Tibial nerve (tissue), 3 donors: ENCODE results near the gene KIF1B.

Experiments
- CTCF ChIP-seq, 5 experiments: fragments of 200-600 bp in 3 of 5; fragments of 450-650 bp in 2 of 5; sonication (generic) in 3 of 5; IDR thresholded peaks; one replicate each; pipeline ENCODE4 v1.5.1; 2016 to 2019; ENCODE audit warnings: antibody characterized with exemption in 5 of 5, mild to moderate bottlenecking in 3 of 5, moderate library complexity in 2 of 5
- POLR2A ChIP-seq, 2 donors: fragments of 450-650 bp; IDR thresholded peaks; one replicate each; pipeline ENCODE4 v1.6.1; 2017; ENCODE audit warnings: antibody characterized with exemption in 2 of 2, mild to moderate bottlenecking in 2 of 2, moderate library complexity in 2 of 2

- TF ChIP-seq CTCF (IDR thresholded peaks at IDR 0.05) (no peak), POLR2A (IDR thresholded peaks at IDR 0.05) (no peak)
Observed at GRCh38 chr1:10291705-10292104, 81.3 kb downstream of the KIF1B start.
